C1 segment of cervical spinal cord (tissue), 14 donors: ENCODE results near the gene GPHN.

ENCODE experiments used
- DNase-seq, 14 donors: peaks; one replicate each; lab custom pipeline; 2025; lab: John Stamatoyannopoulos, UW

The GPHN gene

GRCh38 chr14:67151082-67151666, 643.2 kb downstream of the GPHN start:
- no peak for DNase-seq

DNA sequence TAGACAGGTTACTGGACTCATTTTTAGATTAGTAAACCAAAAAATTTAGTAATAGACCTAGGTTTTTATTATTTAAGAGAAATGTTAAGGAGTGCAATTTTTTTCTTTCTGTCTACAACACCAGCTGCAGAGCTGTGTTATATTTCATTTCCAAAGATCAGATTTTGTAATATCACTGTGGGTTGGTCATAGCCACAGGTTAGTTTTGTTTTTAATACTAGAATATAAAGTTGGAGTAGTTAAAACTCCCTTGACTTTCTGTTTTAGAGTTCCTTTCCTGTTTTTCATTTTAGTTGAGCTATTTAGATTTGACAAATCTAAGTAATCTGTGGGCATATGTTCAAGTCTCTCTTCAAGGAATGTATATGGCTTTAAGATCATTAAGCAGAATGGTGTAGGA, 650.6 kb downstream of the GPHN start:
- DNase-seq, result no peak

GRCh38 chr14:67162385-67162784, 654.4 kb downstream of the GPHN start:
- no peak for DNase-seq

DNA sequence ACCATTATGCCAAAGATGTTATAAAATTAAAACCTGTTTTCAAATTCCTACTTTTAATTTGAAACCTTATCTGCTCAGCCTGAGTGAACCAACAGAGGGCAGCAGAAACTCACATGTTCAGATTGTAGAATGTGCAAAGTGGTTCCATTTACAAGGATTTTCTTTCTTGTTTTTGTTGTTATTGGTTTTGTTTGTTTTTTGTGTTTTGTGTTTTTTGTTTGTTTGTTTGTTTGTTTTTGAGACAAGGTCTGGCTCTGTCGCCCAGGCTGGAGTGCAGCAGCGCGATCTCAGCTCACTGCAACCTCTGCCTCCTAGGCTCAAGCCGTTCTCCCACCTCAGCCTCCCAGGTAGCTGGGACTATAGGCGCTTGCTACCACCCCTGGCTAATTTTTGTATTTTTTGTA, 658.5 kb downstream of the GPHN start:
- peak in 3 of 14 donors; percentile 3 to 19 (median 8) for DNase-seq

DNA sequence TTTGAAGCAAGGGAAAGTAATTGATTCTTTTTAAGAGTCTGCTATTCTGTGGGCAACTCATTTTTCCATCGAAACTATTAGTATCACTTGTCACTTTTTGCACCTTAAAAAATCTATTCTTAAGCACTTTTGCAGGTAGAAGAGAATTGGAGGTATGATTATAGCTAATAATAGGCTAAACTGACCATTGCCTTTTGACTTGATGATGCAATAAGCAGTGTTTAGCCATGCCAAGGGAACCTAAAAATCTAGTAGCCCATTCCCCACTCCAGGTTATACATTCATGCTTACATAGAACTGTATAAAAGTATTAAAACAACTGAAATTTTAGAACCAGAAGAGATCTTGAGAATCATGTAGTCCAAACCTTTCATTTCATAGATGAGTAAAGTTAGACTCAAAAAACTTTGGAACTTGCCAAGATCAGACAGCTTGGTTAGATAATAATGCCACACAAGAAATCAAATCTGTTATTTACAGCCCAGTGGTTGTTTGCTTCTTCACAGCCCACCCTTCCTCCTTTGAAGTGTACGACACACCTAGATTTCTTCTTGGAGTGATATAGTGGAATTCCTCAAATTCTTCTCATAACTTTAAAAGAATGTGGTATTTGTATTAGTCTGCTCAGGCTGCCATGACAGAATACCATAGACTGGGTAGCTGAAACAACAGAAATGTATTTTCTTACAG, 659.6 kb downstream of the GPHN start:
- DNase-seq, result no peak

GRCh38 chr14:67168110-67168441, 660.1 kb downstream of the GPHN start:
- DNase-seq, result no peak

DNA sequence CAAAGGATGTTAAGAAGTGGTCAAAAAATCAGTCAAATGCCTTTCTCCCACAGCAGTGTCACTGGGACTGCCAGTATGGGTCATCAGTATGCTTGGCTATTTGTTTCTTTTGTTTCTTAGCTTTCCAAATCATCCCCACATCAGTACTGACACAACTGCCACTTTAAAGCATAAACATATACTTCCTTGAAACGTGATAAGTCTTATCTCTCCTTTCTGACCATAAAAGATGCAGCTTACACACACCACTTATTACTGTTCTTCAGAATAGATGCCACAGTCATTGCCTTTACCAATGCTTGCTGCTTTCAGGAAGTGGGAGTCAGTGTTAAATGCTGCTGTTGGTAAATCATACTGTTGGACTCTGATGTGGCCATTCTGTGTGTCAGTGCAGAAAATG, 662.7 kb downstream of the GPHN start:
- no peak for DNase-seq

DNA sequence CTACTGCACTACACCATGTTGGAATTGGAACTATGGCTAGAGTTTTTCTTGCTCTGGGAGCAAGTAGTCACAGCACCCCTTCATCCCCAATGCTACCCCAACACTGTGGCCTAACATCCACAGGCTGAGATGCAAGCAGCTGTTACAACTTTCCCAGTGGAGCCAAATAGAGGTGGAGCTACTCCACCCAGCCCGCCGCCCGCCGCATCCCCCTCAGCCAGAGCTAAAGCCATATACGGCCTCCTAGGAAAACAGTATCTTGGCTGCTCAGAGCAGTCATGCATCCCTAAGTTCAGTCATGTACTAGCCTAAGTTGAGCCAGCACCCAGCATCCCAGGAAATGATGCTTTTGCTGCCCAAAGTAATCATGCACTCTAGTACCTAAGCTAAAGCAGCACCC, 664.1 kb downstream of the GPHN start:
- DNase-seq, result no peak

GRCh38 chr14:67172520-67172919, 664.6 kb downstream of the GPHN start:
- DNase-seq, result no peak

DNA sequence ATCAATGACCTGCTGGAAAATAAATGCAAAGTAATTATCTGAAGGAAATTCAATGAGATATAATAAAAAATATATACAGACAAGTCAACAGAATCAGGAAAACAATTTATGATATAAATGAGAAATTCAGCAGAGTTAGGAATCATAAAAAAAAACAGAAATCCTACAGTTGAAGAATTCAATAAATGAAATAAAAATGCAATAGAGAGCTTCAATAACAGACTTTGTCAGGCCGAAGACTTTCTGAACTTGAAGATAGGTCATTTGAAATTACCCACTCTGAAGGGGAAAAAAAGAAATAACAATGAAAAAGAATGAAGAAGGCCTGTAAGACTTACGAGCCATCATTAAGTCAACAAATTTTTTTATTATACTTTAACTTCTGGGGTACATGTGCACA, 665.8 kb downstream of the GPHN start:
- no peak for DNase-seq

DNA sequence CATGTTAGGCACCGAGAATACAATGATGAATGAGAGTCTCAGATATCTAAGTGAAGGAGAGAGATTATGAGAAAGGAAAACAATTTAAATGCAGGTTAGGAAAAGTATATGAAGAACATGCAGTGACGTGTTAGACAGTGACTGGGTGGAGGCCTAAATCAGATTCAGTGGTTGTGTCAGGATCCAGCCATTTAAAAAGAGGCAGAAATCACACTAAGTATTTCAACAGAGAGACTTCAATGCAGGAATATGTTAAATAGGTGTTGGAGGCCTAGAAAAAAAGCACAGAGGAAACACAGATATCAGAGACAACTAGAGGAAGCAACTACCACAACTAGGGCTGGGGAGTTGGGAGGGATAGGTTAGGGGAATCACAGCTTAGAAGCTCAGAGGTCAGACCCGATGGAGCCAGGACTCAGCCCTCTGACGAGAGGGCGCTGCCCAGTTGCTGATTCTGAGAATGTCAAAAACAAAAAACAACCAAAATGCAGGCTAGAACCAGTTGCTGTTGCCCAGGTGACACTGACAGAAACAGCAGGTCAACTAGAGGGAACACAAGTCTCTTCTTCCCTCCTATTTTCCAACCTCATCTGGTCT, 678.3 kb downstream of the GPHN start:
- no peak for DNase-seq

- no peak for DNase-seq
Measured at GRCh38 chr14:67186789-67187584, 679.0 kb downstream of the GPHN start.

DNA sequence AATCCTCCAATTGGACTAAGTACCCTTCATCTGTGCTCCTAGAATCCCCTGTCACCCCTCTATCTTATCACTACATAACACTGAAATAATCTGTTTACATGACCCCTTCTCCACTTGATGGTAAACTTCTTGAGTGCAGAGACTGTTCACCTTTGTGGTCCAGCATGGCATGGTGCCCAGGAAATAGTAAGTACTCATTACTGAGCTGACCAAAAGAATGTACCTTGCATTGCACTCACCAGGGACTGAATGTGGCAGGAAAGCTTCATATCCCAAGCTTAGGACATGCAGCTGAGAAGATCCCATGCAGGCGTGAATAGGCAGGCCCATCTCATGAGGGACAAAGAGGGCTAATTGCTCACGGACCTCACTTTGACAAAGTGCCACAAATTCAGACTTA, 679.9 kb downstream of the GPHN start:
- no peak for DNase-seq

- no peak for DNase-seq
Measured at GRCh38 chr14:67188326-67188725, 680.4 kb downstream of the GPHN start.

GRCh38 chr14:67191768-67192290, 683.9 kb downstream of the GPHN start:
- DNase-seq, result no peak

- DNase-seq, result no peak
Measured at GRCh38 chr14:67192366-67192765, 684.4 kb downstream of the GPHN start.

DNA sequence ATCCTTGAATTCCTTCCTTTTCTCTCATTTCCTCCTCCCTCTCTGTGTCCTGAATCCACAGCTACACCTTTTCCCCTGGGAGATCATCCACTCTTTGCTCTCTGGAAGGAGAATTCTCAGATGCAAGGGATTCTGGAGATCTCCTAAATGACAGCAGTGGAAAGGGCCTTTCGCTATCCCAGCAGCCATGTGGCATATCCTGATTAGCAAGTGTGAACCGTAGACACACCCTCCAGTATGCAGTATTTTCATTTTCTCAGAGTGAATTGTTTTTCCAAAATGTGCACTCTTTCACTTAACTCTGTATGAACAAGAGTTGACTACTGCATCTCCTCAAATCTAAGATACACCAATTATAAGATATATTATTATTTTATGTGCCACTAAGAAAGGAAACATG, 687.3 kb downstream of the GPHN start:
- DNase-seq, result no peak

GRCh38 chr14:67199016-67199415, 691.1 kb downstream of the GPHN start:
- no peak for DNase-seq

DNA sequence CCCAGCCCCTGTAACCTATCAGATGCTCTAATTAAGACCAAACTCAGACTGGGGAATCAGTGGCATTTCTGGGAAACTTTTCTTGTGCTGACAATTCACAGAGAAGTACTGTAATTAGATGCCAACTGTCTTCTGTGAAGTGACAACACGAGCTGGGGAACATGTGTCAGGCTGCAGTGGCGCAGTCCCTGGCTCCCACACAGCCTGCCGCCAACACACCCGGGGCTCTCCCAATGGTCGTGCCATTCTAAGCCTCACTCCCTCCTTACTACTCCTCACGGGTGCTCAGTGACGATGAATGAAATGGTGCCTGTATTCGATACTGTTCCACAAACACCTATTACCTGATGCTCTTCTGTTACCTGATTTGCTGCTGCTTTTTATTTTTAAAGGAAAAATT, 699.9 kb downstream of the GPHN start:
- no peak for DNase-seq

- DNase-seq, result no peak
Measured at GRCh38 chr14:67218126-67218525, 710.2 kb downstream of the GPHN start.

DNA sequence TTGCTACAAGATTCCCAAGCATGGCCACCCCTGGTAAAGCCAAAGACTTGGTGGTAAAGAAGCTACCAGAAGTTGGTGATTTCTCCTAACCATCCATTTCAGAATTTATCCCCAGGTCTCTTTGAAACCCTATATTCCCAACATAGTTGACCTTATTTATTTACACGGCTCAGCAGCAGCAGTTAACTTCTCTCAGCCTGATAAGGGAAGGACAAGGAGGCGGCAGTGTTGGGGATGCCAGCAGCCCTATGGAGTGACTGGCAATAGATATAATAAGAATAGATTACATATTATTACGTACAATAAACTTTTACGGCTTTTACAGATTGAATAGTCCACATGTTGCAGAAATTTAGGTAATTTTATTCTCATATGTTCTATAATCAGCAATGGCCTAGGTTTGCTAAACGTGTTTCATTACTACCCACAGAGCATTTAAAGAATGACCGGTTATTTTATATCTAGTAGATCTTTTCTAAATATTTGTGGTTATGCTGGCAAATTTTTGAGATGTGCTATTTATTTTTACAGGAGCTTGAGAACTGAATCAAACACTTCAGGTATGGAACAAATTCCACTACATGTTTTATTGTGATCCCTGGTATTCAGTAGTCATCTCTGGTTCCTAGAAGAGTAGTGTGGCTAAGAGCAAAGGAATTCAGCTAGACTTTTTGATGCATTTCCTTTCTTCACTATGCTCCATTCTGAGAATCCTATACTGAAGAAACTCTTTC, 713.5 kb downstream of the GPHN start:
- DNase-seq, result no peak

DNA sequence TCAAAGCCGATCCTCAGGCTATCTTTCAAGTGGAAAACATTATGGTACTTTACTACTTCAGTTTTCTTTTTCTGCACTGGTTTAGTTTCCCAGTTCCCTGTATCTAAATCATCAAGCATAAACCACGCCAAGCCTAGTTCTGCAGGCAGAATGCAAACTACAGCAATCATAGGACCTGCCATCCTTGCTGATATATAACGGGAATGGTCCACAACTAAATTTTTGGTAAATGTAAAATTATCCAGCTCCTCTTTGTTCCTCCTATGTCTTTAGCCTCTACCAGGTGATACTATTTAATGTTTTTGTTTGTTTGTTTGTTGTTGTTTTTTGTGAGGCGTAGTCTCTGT, 714.0 kb downstream of the GPHN start:
- DNase-seq, result no peak
